ENCODE data around the gene ZSCAN16.

The ZSCAN16 gene

DNA sequence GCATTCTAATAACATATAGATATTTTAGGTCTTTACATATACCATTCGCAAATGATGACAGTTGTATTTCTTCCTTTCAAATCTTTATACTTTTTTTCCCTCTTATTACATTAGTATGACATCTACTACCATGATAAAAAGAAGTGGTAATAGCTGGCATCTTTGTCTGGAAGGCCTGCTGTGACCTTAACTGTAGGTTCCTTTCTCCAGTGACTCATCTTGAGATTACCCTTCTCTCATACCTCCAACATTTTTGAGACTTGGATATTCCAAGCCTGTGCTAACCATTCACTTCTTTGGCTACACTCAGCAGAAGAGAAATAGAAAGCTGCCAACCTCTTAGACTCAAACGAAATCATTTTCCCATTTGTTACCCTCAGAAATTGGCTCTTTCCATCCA, 47.6 kb downstream of the ZSCAN16 start:
- no peaks in the 10 kb centered on the region for H3K36me3 ChIP-seq (ENCODE audit: control insufficient read depth, insufficient read depth, low read length)
- H3K4me1 ChIP-seq (ENCODE audit: control insufficient read depth, insufficient read depth, low read length, poor library complexity, severe bottlenecking) = peaks cover 6% of the 10 kb centered on the region
- no peaks in the 10 kb centered on the region for H3K9me3 ChIP-seq (ENCODE audit: control insufficient read depth, low read length)
- no CpG with 5 or more reads among the region's 2 CpGs for WGBS, 2 experiments (ENCODE audit: insufficient coverage in 2 of 2)
- no peak overlapping the region for H3K27ac ChIP-seq (ENCODE audit: low read depth, low read length, severe bottlenecking)
- no peak overlapping the region for H3K4me3 ChIP-seq (ENCODE audit: extremely low read depth, insufficient read depth, low read length, poor library complexity, severe bottlenecking)

- Histone ChIP-seq H3K4me3 (ENCODE audit: extremely low read depth, insufficient read depth, low read length, poor library complexity, severe bottlenecking) (no peak overlapping the region), H3K36me3 (ENCODE audit: control insufficient read depth, insufficient read depth, low read length) (no peaks in the 10 kb centered on the region), H3K4me1 (ENCODE audit: control insufficient read depth, insufficient read depth, low read length, poor library complexity, severe bottlenecking) (no peaks in the 10 kb centered on the region), H3K27ac (ENCODE audit: low read depth, low read length, severe bottlenecking) (no peak overlapping the region), H3K9me3 (ENCODE audit: control insufficient read depth, low read length) (no peaks in the 10 kb centered on the region)
- WGBS, 2 experiments (ENCODE audit: insufficient coverage in 2 of 2) = 86% methylated on average over 1 of the region's 1 CpG; no CpG with 5 or more reads in 1 of the 2 experiments
Measured at GRCh38 chr6:28176373-28176772, 52.0 kb downstream of the ZSCAN16 start.
